DOHH2 (cell line): ENCODE data around the gene ST7.

ENCODE experiments used
- H3F3A ChIP-seq: fragments of 200-600 bp; sonication (generic), shearing (Covaris generic); 2 replicates; pipeline ENCODE4 v1.6.0; 2016; ENCODE audit warnings: antibody characterized with exemption, mild to moderate bottlenecking; ENCODE audit not compliant: control insufficient read depth, insufficient read depth
- H3K27ac ChIP-seq: fragments of 200-600 bp; sonication (generic); 2 replicates; pipeline ENCODE4 v1.5.1; 2014; ENCODE audit warnings: low read depth, mild to moderate bottlenecking, low read length, moderate library complexity
- H3K27me3 ChIP-seq: fragments of 200-600 bp; sonication (generic); 2 replicates; pipeline ENCODE4 v1.6.1; 2014; ENCODE audit warnings: mild to moderate bottlenecking, low read length, mixed read lengths; ENCODE audit not compliant: control insufficient read depth
- H3K36me3 ChIP-seq: fragments of 200-600 bp; sonication (generic); 2 replicates; pipeline ENCODE4 v1.6.1; 2014; ENCODE audit warnings: mild to moderate bottlenecking, low read length, moderate library complexity, mixed read lengths; ENCODE audit not compliant: control insufficient read depth
- H3K4me1 ChIP-seq: fragments of 200-600 bp; sonication (generic); 2 replicates; pipeline ENCODE4 v1.6.1; 2014; ENCODE audit warnings: mild to moderate bottlenecking, low read length, mixed read lengths; ENCODE audit not compliant: control insufficient read depth
- H3K4me2 ChIP-seq: fragments of 200-600 bp; sonication (generic); 2 replicates; pipeline ENCODE4 v1.6.0; 2014; ENCODE audit warnings: mild to moderate bottlenecking, low read length, moderate library complexity
- H3K4me3 ChIP-seq: fragments of 200-600 bp; sonication (generic); 2 replicates; pipeline ENCODE4 v1.5.1; 2014; ENCODE audit warnings: mild to moderate bottlenecking, low read length, mixed read lengths
- H3K79me2 ChIP-seq: fragments of 200-600 bp; sonication (generic); 2 replicates; pipeline ENCODE4 v1.6.1; 2014; ENCODE audit warnings: mild to moderate bottlenecking, low read length, mixed read lengths; ENCODE audit not compliant: control insufficient read depth
- H3K9me2 ChIP-seq: fragments of 200-600 bp; sonication (generic); replicated peaks from 2 replicates; pipeline ENCODE4 v1.6.1; 2014; ENCODE audit warnings: mild to moderate bottlenecking, low read length, mixed read lengths; ENCODE audit not compliant: control insufficient read depth
- H3K9me3 ChIP-seq: fragments of 200-600 bp; sonication (generic); 2 replicates; pipeline ENCODE4 v1.6.1; 2014; ENCODE audit warnings: antibody characterized with exemption, low read length, mixed read lengths; ENCODE audit not compliant: control insufficient read depth, insufficient read depth
- H4K20me1 ChIP-seq: fragments of 200-600 bp; sonication (generic); 2 replicates; pipeline ENCODE4 v1.6.0; 2014; ENCODE audit warnings: low read depth, mild to moderate bottlenecking, antibody characterized with exemption, low read length, moderate library complexity; ENCODE audit not compliant: control insufficient read depth, insufficient read depth
- CTCF ChIP-seq: fragments of 200-600 bp; sonication (generic); IDR thresholded peaks from one replicate; pipeline ENCODE4 v1.5.1; 2014; ENCODE audit warnings: antibody characterized with exemption, mild to moderate bottlenecking, low read depth, low read length; ENCODE audit not compliant: poor library complexity, severe bottlenecking
- EZH2phosphoT487 ChIP-seq: fragments of 200-600 bp; sonication (generic); IDR thresholded peaks from 2 replicates; pipeline ENCODE4 v1.6.1; 2017; ENCODE audit warnings: borderline replicate concordance, mild to moderate bottlenecking, antibody characterized with exemption, low read length, moderate library complexity, mixed read lengths

The ST7 gene

DNA sequence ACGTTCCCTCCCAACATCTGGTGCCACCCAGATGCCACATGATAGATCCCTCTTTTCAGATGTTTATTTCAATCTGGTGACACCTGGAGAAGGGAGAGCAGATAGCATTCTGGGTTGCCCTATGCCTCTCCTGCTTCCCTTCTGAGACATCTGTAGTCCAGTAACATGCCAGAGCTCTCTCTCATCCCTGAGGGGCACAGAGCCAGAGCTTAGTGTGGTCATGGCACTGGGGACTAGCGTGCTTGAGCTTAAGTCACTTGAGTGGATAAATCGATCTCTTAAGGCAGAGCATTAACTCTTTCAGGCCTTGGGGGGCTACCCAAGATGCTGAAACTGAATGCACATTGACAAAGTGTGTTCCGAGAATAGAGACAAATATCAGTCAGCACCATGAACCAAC, 321.6 kb downstream of the ST7 start:
- Histone ChIP-seq H3K36me3 (no peaks in the 10 kb centered on the region), H3F3A (no peaks in the 10 kb centered on the region), H3K4me3 (no peak overlapping the region), H3K27me3 (peaks cover 41% of the 10 kb centered on the region), H3K9me2 (no peaks in the 10 kb centered on the region), H3K79me2 (no peaks in the 10 kb centered on the region), H3K9me3 (no peaks in the 10 kb centered on the region), H3K4me1 (no peaks in the 10 kb centered on the region), H3K27ac (no peak overlapping the region), H3K4me2 (no peak overlapping the region), H4K20me1 (no peaks in the 10 kb centered on the region)
- no peak for TF ChIP-seq EZH2phosphoT487
- no peak for TF ChIP-seq CTCF

- H3K79me2 ChIP-seq: no peaks in the 10 kb centered on the region
- no peaks in the 10 kb centered on the region for H3K9me2 ChIP-seq
- no peaks in the 10 kb centered on the region for H3K9me3 ChIP-seq
- no peak overlapping the region for H3K27ac ChIP-seq
- no peaks in the 10 kb centered on the region for H3K36me3 ChIP-seq
- H3K4me2 ChIP-seq: no peak overlapping the region
- H3K4me3 ChIP-seq: no peak overlapping the region
- H3K4me1 ChIP-seq: no peaks in the 10 kb centered on the region
- H3K27me3 ChIP-seq: peaks cover 20% of the 10 kb centered on the region
- TF ChIP-seq EZH2phosphoT487 (no peak), CTCF (no peak)
- no peaks in the 10 kb centered on the region for H4K20me1 ChIP-seq
- no peaks in the 10 kb centered on the region for H3F3A ChIP-seq
These were observed 324.3 kb downstream of the ST7 start for GRCh38 chr7:117277576-117277975.

DNA sequence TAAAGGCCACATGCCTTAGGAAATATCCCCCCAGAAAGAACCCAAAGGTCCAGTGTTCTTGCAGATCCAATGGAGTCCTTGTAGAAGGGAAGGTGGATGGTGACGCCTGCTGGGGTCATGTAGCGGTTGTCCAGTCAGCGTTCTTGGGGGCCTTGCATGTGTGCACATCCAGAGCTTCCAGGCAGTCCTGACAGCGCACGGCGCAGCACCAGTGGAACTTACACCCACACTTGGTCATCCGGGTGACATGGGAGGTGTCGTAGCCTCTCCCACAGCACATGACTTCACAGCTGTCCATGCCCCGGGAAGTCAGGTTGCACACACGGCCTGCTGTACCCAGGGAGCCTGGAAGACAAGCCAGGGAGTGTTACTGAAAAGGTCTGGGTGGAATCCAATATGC, 324.7 kb downstream of the ST7 start:
- no peak overlapping the region for H3K4me3 ChIP-seq
- no peaks in the 10 kb centered on the region for H3K36me3 ChIP-seq
- no peaks in the 10 kb centered on the region for H3K4me1 ChIP-seq
- H3K9me3 ChIP-seq: no peaks in the 10 kb centered on the region
- no peak overlapping the region for H3K27ac ChIP-seq
- H3K27me3 ChIP-seq: peaks cover 16% of the 10 kb centered on the region
- no peaks in the 10 kb centered on the region for H3F3A ChIP-seq
- H3K9me2 ChIP-seq: no peaks in the 10 kb centered on the region
- H3K4me2 ChIP-seq: no peak overlapping the region
- H4K20me1 ChIP-seq: no peaks in the 10 kb centered on the region
- TF ChIP-seq CTCF (no peak), EZH2phosphoT487 (no peak)
- H3K79me2 ChIP-seq: no peaks in the 10 kb centered on the region

GRCh38 chr7:117279203-117279602, 325.9 kb downstream of the ST7 start:
- H3K4me3 ChIP-seq: no peak overlapping the region
- no peaks in the 10 kb centered on the region for H3K79me2 ChIP-seq
- no peaks in the 10 kb centered on the region for H3K9me3 ChIP-seq
- peaks cover 4% of the 10 kb centered on the region; the same call in 1 of the 2 replicates for H3K27me3 ChIP-seq
- H3F3A ChIP-seq: no peaks in the 10 kb centered on the region
- no peak overlapping the region for H3K4me2 ChIP-seq
- no peaks in the 10 kb centered on the region for H3K36me3 ChIP-seq
- H3K27ac ChIP-seq: no peak overlapping the region
- H3K9me2 ChIP-seq: no peaks in the 10 kb centered on the region
- H4K20me1 ChIP-seq: no peaks in the 10 kb centered on the region
- no peak for TF ChIP-seq EZH2phosphoT487
- no peak for TF ChIP-seq CTCF
- no peaks in the 10 kb centered on the region for H3K4me1 ChIP-seq
